ENCODE results near the gene ARHGEF19.

- TF ChIP-seq CTCF (IDR thresholded peaks at IDR 0.05): no peak
- peak; percentile 81 to 99 for TF ChIP-seq POLR2A (IDR thresholded peaks at IDR 0.05)
These were observed 56.7 kb downstream of the ARHGEF19 start, which contains the start of gene EPHA2 for GRCh38 chr1:16155537-16156410.

Data from heart left ventricle (tissue), 13 donors.